Body of pancreas (tissue), 4 donors: Measurements from ENCODE around the gene ALDH3B2.

Experiments used
- CTCF ChIP-seq, 7 experiments: fragments of 450-650 bp in 4 of 7; fragments of 200-600 bp in 3 of 7; sonication (generic) in 3 of 7; IDR thresholded peaks; one replicate each; pipeline ENCODE4 v1.5.1; 2016 to 2019; ENCODE audit warnings: antibody characterized with exemption in 7 of 7
- POLR2A ChIP-seq, 3 donors: fragments of 450-650 bp; IDR thresholded peaks; one replicate each; pipeline ENCODE4 v1.6.1; 2016; ENCODE audit warnings: antibody characterized with exemption in 3 of 3, mild to moderate bottlenecking in 2 of 3

- TF ChIP-seq CTCF (IDR thresholded peaks at IDR 0.05) (no peak), POLR2A (IDR thresholded peaks at IDR 0.05) (no peak)
Observed at GRCh38 chr11:67698247-67698646, 23.8 kb upstream of the ALDH3B2 start.
